ENCODE results near the gene FGD6.
"Not testable (repeated sequence)": the region's sequence is repeated elsewhere in the genome, so short reads cannot be mapped to it uniquely, and the experiment has no call there.

The FGD6 gene

GRCh38 chr12:95178136-95178535, 39.1 kb downstream of the FGD6 start:
- DNase-seq (ENCODE audit: low spot score): no peak

DNA sequence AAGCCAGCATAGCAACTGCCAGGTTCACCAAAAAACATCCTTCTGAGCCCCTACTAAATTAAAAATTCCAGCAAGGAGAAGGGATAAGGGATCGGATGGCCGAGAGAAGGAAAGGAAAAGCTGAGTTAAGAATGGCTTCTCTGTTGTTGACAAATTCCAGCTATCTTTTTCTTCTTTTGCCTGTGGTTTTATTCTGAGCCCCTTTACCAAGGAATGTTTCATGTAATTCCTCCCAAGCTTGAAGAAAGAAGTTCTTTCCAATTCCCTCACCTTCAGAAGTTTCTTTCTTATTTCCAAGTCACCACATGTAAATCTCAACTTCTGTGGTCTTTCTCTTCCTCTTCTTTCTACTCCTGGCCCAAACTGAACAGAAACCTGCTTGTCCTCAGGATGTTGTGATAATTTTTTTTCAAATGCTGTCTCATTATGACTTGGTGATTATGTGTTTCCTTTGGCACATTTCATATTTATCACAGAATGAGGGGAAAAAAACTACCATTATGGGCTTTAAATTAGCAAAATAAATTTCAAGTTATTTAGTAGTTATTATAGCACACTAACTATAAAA, 40.0 kb downstream of the FGD6 start:
- DNase-seq (ENCODE audit: low spot score): no peak

DNA sequence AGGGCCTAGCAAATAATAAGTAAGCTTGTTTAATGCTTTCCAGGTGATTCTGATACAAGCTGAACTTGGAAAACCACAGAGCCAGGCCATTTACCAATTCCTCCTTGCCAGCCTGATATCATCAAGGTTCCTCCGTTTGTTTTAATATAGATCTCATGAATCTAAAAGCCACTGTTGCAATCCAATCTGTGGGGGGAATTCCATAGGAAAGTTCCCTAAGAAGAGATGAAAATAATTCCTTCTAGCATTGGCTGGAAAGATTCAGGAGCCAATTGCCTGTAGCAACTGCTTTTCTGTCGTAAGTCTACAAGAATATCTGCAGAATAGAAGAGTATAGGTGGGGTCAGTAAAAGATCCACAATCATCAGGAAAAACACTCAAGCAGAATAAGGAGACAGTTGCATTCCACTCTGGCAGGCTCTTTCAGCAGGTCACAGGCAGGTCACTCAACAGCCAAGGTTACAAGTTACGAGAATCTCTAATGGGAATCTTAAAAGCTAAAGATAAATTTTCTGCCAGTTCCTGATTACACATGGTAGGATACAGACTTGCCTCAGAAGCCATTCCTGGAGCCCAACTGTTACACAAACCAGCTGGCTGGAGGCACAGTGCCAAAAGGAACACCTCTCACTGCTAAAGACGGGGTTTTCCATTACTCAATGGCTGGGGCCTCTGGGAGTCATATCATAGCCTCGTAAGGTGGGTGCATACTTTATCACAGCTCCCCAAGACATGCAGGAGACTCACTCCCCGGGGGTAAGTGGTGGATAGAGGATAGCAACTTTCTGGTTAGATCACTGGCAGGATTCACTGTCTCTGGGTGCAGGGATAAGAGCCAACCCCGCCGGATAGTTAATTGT, 43.6 kb downstream of the FGD6 start:
- no peak for DNase-seq (ENCODE audit: low spot score)

DNA sequence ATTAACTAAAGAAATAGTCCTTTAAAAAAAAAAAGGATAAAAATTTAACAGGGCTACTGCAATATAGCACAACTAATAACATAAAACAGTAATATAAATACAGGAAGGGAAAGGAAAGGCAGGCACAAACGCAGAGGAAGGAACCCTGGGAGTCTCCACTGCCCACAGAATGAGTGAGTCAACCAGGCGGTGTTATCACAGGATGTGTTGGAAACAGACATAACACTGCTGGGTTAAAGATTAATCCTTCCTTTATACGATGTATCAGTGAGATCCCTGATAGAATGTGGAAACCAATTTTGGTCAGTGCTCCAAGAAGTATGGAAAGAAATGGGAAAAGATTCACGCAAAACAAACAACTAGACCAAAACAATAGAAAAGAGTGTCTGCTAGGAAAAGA, 47.9 kb downstream of the FGD6 start:
- peak; percentile 80 for DNase-seq (ENCODE audit: low spot score)

- no peak for DNase-seq (ENCODE audit: low spot score)
These were observed 48.5 kb downstream of the FGD6 start for GRCh38 chr12:95168746-95169145.

GRCh38 chr12:95164656-95165055, 52.6 kb downstream of the FGD6 start:
- DNase-seq (ENCODE audit: low spot score): no peak

- no peak for DNase-seq (ENCODE audit: low spot score)
These were observed 58.3 kb downstream of the FGD6 start for GRCh38 chr12:95158919-95159318.

DNA sequence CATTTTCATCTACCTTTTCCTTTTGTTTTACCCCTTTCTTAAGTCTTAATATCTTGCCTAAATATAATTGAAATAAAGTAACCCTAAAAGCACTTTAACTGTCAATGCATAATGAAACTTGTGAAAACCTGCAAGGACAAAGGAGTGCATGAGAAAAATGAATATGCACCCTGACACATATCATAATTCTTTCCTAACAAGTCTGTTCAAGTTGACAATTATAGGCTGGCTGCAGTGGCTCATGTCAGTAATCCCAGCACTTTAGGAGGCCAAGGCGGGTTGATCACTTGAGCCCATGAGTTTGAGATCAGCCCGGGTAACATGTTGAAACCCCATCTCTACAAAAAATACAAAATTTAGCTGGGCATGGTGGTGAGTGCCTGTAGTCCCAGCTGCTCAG, 65.4 kb downstream of the FGD6 start:
- DNase-seq (ENCODE audit: low spot score): no peak

GRCh38 chr12:95151406-95151805, 65.9 kb downstream of the FGD6 start:
- no peak for DNase-seq (ENCODE audit: low spot score)

GRCh38 chr12:95150501-95150900, 66.8 kb downstream of the FGD6 start:
- no peak for DNase-seq (ENCODE audit: low spot score)

DNA sequence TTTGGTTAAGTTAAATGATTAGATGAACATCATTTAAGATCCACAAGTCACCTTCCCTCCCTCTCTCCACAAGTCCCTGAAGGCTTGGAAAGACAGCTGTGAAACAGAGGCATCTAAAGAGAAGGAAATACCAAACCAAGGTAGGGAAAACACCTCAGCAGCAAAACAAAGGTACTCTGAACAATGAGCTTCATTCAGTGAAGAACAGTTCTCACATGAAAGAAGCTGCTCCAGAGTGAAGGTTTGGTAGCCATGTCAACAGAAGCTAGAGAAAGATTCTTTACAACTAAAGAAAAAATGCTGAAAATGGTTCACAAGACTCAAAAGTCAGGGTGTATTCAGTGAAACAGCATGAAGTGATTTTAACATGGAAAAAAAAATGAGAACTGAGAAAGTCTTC, 69.4 kb downstream of the FGD6 start:
- DNase-seq (ENCODE audit: low spot score): no peak

DNA sequence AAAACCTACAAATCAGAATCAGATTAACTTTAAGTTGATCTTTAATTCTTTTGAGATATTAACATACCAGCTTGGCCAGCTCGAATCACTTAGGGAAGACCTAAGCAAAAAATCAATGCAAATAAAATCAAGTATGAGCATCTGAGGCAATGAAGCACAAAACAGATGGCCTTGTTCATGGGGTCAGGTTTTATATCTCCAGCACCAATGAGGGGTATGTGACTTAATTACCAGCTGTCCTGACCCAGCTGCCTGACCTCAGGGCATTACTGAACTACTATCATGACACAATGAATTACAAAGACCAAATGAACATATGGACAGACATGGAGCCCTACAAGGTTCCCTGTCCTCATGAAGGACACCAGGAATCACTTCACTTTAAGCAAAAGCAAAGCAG, 70.5 kb downstream of the FGD6 start:
- DNase-seq (ENCODE audit: low spot score): no peak

DNA sequence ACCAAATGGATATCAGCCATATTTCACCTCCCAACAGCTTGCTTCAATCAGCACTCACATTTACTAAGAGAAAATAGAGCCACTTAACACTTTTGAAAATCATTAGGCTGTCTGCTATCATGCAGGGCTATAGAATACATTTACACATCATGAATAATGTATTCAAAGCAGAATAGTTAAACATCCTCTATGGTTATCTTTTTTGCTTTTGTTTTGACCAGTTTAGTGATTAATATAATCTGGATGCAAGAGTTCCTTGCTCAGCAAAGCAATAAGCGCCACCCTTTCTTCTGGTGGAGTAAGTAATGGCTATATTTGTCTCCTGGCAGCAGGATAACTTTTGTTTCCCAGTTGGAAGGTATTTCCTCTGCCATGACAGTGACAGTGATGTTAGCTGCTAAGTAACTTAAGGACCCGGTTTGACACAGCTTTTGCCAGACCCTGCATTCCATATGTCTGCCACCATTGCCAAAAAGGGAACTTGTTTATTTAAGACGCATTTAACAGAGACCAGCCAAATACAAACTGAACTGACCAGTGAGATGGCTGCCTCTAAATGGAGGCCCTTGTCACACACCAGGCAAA, 73.6 kb downstream of the FGD6 start:
- DNase-seq (ENCODE audit: low spot score): no peak

DNA sequence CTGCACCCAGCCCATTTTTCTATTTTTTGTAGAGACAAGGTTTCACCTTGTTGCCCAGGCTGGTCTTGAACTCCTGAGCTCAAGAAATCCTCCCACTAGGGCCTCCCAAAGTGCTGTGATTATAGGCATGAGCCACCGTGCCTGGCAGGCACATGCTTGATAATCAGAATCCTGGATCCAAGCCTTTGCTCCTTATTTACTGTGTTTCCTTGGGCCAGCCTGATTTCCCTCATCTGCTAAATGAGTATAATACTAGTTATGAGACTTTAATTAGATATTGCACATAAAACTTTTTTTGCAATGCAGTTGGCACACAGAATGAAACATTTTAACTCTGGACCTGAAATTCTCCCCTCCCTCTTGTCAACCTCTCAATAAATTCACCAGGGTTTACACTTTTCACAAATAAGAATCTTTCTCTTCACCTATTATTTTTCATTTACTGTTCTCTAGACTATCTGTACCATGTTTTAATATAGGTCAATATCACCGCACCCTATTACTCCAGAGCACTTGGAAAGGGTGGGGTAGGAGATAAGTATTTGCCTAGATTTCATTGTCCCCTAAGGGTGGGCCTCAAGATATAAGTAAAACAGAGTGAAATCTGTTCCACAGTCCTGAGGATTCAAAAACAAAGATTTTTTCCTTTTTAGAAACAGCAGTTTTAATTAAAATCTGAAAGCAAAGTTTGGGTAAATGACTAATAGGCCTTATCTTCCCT, 74.7 kb downstream of the FGD6 start:
- DNase-seq (ENCODE audit: low spot score): no peak

GRCh38 chr12:95141310-95141709, 76.0 kb downstream of the FGD6 start:
- DNase-seq (ENCODE audit: low spot score): no peak

GRCh38 chr12:95138031-95138430, 79.2 kb downstream of the FGD6 start:
- not testable (repeated sequence) for DNase-seq (ENCODE audit: low spot score)

- DNase-seq (ENCODE audit: low spot score): no peak
These were observed 80.7 kb downstream of the FGD6 start for GRCh38 chr12:95136598-95136997.

GRCh38 chr12:95134085-95134484, 83.2 kb downstream of the FGD6 start:
- DNase-seq (ENCODE audit: low spot score): no peak

DNA sequence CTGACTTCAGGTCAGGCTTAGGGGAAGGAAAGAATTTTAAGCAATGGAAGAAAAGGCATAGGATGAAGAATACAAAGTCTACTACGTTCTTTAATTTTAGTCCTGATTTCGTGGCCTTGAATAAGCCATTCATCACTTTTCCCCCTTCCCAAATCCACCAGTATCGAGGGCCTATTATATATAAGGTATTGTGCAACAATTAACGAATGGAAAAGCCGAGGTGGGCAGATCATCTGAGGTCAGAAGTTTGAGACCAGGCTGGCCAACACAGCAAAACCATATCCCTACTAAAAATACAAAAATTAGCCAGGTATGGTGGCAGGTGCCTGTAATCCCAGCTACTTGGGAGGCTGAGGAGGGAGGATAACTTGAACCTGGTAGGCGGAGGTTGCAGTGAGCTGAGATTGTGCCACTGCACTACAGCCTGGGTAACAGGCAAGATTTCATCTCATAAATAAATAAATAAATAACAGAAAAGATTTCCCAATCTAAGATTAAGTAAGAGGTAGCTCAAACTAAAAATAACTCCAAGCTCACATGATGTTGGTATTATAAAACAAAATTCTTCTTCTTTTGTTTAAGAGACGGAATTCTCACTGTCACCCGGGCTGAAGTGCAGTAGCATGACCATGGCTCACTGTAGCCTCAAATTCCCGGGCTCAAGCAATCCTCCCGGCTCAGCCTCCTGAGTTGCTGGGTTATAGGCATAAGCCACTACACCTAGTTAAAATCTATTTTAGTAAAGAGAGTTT, 85.5 kb downstream of the FGD6 start:
- no peak for DNase-seq (ENCODE audit: low spot score)

- DNase-seq (ENCODE audit: low spot score): no peak
These were observed 87.2 kb downstream of the FGD6 start for GRCh38 chr12:95130096-95130495.

- no peak for DNase-seq (ENCODE audit: low spot score)
These were observed 88.2 kb downstream of the FGD6 start for GRCh38 chr12:95129115-95129514.

DNA sequence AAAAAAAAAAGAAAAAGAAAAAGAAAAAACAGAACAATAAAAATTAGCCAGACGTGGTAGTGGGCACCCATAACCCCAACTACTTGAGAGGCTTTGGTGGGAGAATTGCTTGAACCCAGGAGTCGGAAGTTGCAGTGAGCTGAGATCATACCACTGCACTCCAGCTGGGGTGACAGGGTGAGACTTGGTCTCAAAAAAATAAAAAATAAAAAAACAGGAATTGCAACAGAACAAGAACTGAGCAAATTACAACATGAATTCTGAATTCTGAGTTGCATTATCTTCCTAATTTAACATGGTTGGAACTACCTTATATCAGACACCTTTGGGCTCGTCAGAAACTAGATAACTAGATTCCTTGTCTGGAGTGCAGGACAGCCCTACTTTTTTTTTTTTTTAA, 90.5 kb downstream of the FGD6 start:
- DNase-seq (ENCODE audit: low spot score): no peak

All from SW480 (cell line).